Glomerular visceral epithelial cell (primary cell): ENCODE data around the gene CHCHD4.
"Not testable (repeated sequence)": the region's sequence is repeated elsewhere in the genome, so short reads cannot be mapped to it uniquely, and the experiment has no call there.

Experiments used
- DNase-seq: peaks from one replicate; pipeline ENCODE4 v3.0.0-alpha.2; 2016; ENCODE audit errors: extremely low spot score

CHCHD4 gene

GRCh38 chr3:14135581-14135980 is 10.9 kb upstream of the CHCHD4 start:
- no peak for DNase-seq

DNA sequence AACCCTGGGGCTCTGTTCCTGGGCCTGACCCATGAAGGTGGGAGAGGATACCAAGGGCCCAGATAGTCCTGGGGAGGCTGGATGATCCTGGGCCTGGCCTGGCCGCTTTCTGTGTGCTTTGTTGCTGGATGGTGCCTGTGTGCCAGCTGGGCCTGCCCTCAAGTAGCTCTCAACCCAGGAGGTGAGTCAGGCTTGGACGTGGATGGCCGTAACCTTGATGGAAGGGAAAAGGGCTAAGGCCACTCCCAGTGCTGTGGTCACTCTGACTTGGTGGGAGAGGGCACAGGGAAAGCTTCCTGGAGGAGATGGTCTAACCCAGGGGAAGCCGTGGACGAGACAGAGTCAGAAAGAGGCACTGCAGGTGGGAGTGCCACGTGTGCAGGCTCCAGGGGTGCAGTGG is 9.6 kb upstream of the CHCHD4 start:
- no peak for DNase-seq

GRCh38 chr3:14133876-14134275 is 9.2 kb upstream of the CHCHD4 start:
- no peak for DNase-seq

- no peak for DNase-seq
Observed at GRCh38 chr3:14133188-14133800, 8.6 kb upstream of the CHCHD4 start.

DNA sequence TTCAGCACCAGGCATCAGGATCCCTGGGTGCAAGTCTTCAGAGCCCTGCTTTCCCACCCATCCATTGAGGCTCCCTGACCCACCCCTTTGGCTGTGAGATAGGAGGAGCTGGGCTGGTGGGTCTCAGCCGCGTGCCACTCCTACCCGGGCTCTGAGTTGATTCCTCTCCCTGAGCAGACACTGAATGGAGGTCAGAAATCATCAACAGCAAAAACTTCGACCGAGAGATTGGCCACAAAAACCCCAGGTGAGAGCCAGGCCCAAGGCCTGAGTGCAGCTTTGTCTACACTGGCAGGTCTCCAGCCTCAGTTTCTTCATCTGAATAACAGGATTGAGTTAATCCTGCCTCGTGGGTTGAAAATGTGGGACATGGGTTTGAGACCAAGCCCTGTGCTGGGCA is 8.0 kb upstream of the CHCHD4 start:
- DNase-seq = no peak

- DNase-seq = no peak
Observed at GRCh38 chr3:14132120-14132519, 7.5 kb upstream of the CHCHD4 start.

GRCh38 chr3:14131134-14131533 is 6.5 kb upstream of the CHCHD4 start:
- DNase-seq = no peak

DNA sequence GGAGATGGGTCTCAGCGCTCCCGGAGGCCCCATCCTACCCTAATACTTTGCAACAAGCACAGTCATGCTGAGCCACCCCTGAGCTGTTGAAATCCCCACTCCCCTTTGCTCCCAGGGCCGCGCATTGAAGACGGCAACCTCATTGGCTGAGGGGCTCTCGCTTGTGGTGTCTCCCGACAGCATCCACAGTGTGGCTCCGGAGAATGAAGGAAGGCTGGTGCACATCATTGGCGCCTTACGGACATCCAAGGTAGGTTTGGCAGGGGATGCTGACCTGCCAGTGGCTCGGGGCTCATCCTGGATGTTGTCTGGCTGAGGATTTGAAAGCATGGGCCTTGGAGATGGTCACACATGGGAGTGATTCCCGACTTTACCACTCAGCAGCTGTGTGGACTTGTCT is 6.0 kb upstream of the CHCHD4 start:
- no peak for DNase-seq

GRCh38 chr3:14130230-14130629 is 5.6 kb upstream of the CHCHD4 start:
- no peak for DNase-seq

DNA sequence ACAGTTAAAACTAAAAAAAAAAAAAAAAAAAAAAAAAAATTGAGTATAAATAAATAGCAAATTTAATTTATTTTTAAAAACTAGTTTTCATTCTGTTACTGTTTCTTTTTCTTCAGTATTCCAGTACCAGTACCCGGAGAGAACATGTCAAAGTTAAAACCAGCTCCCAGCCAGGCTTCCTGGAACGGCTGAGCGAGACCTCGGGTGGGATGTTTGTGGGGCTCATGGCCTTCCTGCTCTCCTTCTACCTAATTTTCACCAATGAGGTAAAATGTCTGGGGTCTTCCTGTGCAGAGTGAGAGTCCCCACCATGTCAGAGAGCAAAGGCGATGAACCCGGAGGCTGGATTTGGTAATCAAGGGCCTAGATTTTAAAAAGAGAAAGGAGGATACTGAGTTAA is 4.6 kb upstream of the CHCHD4 start:
- DNase-seq = no peak

GRCh38 chr3:14128724-14129123 is 4.1 kb upstream of the CHCHD4 start:
- DNase-seq = no peak

DNA sequence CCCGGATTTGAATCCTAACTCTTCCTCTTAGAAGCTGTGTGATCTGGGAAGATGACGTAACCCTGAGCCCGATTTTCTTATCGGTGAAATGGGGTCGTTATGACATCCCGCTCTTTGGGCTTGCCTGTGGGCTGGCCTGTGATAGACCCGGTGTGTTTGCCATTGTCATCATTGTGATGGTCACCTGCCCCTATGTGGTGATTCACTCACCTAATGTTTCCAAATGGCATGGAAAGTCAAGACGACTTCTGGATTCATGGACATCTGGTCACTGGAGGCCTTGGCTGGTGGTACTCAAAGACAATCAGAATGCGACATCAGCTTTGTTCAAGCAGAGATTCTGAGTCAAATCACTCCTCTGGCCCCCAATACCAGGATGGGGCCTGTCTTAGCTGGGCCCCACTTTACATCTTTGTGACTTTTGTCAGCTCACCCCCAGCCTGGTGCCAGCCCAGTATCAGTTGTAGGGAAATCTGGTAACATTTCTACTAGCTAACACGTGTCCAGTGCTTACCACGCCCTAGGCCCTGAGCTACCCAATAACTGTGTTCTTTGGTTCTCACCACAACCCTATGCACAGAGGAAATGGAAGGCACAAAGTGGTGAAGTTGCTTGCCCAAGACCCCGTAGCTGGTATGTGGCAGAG is 3.0 kb upstream of the CHCHD4 start:
- no peak for DNase-seq

DNA sequence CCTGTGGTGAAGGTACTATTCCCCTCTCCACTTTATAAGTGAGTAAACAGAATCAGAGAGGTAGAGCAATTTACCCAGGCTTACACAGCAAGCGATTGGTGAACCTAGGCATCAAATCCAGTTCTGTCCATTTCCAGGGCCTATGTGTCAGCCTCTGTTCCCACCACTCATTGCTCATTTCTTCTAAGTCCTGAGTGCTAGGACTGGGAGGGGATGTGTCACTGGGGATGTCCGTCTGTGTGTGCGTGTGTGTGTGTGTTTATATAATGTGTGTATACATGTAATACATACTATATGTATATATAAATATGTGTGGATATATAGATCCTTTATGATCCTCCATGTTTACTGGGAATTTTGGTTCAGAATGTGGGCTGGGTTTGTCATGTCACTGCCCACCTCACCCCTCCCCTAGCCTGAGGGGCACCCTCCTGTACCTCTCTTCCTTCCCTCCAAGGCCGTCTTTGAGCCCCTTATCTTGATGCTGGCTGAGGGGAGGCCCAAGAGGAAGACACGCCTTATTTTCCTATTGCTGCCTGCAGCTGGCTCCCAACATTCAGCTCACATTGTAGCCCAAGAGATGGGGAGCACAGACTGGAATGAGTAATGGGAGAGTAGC is 2.3 kb upstream of the CHCHD4 start:
- DNase-seq = no peak

DNA sequence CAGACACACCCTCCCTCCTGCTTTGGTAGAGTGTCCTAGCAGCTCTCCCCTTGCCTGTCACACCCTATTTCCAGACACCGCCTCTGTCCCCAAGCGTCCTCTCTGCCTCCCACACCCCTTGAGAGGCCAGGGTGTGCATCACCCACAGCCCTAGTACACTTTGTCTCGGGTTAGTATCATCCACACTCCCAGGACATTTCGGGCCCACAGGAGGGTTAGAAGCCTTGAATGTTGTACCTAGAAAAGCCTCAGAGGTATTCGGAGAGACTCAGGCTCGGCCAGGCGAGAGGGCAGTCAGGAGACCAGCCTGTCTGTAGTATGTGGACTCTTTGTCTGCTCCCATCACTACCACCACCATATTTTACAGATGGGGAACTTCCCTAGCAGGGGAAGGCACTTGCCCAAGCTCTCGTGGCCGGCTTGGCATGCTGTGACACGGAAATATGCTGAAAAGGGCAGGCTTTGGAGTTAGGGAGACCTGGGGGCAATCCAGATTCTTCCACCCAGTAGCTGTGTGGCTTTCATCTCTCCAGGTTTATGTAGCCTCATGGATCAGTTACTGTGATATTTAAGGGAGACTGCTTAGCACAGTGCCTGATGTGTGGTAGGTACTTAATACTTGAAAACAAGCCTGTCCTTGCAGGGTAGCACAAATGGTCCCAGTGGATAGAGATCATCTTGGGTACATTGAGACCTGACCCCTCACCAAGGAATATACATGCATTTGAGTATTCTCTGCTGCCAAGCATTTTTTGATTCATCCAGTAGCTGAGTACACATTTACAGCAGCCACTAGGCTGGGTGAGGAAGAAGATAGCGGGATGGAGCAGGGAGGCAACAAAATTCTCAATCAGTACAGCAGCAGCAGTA is 1.6 kb upstream of the CHCHD4 start:
- no peak for DNase-seq

DNA sequence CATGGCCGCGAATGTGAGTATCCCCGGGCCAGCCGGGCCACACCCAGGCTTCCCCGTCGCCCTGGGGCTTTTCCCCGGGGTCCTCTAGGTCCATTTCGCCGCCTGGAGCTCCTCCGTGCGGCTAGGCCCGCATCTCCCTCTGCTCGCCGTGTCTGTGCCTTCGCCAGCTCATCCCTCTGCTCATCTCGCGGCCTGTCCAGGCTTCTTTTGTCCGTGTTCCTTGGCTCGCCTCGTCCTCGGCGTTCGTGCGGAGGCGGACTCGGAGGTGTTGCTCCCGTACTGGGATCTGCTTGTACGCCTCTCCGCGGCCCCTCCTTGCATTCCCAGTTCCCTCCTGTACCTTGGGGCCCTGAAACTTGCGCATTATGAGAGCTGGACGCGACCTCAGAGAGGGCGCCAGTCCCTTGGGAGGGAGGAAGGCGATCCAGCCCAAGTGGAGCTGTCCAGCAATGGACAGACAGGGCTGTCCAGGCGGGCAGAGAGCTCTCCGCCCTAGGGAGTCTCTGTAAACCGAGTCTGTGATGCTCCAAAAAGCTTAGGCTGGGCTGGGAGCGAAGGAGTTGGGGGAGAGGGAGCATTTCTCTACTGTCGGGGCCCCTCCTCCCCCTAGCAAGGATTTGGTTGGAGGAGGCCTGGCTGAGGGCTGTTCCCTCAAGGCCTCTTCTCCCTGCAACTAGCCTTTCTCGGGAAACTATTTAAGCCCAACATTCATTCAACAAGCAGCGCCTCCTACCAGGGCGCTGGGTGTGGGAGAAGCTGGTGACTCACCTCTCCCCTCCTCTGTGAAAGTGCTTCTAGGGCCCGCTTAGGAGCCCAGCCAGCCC is 735 bp upstream of the CHCHD4 start:
- peak; percentile 85 for DNase-seq

DNA sequence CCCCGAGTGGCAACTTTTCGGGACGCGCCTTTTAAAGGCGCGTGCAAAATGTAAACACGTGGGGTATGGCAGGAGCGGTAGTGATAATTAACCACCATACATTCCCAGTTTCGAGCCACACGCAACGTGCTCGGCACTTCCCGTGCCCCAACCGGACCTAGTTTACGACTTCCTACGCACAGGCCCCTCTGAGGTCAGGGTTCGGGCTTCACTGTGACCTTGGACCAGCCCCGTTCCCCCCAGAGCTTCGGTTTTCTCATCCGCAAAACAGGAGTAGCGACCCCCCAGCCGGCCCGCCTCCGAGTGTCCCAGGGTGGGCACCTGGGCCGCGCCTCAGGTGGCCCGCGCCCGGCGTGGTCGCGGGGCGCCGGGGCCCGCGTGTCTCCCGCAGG is 451 bp downstream of the CHCHD4 start:
- peak; percentile 40 for DNase-seq

GRCh38 chr3:14123308-14124222 is 1.1 kb downstream of the CHCHD4 start:
- no peak for DNase-seq

GRCh38 chr3:14122301-14122700 is 2.4 kb downstream of the CHCHD4 start:
- no peak for DNase-seq

DNA sequence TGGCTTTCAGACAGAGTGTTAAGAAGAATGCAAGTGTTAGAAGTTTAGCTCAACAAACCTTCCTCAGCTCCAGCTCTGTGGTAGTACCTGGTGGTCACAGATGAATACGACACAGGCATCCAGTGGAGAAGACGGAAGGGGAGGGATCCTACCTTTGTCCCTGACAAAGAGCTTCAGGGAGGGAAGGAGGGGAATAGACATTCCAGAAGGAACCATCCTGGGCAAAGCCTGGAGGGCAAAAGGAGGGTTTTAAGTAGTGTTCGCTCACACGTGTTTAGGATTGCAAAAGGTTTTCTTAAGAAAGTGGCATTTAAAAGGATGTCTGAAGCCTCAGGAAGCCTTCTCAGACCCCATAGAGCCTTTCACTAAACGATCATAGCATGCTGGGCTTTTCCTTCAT is 2.8 kb downstream of the CHCHD4 start:
- no peak for DNase-seq

DNA sequence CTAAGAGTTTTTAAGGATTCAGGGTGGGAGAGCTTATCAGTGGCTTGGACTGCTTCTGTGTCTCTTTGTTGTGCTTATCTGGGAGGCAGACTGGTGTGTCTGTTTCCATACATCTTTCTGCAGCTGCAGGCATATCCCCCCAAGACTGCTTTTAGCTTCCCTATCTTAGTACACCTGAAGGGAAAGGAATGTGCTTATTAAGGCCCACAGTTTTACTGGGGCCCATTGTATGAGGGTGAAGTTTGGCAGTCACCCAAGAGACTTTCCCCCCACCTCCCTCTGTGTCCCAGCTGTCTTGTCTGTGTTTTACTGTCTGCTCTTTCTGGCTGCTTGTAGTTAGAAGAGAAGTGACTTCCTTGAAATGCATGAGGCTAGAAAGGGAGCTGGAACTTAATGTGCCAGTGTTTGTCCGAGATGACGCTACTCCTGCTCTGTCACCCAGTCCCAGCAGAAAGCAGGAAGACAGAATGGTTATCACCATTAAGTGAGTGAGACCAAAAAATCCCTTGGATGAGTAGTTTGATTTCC is 3.7 kb downstream of the CHCHD4 start:
- not testable (repeated sequence) for DNase-seq
